AG20443 (cell line): Measurements from ENCODE around the gene VPS13C.

Experiments
- DNase-seq: peaks from one replicate; pipeline ENCODE4 v3.0.0; 2012; ENCODE audit warnings: low spot score, mixed read lengths

VPS13C gene

DNA sequence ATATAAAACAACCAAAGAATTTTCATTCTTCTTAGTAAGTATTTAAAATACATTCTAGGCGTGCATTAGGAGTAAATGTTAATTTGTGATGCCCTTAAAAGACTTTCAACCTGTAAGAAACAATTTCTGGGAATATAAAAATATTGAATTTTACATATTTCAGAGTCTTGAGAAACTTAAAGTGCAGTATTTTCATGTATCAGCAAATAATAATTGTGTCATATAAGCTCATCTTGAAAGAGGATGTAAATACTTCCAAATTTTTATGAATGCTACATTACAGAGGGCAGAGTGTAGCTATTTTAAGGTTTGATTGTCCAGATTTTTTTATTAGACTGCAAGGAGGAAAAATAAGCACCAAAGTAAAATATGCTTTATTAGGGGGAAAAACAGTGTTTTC is 207.1 kb downstream of the VPS13C start:
- DNase-seq, result no peak

DNA sequence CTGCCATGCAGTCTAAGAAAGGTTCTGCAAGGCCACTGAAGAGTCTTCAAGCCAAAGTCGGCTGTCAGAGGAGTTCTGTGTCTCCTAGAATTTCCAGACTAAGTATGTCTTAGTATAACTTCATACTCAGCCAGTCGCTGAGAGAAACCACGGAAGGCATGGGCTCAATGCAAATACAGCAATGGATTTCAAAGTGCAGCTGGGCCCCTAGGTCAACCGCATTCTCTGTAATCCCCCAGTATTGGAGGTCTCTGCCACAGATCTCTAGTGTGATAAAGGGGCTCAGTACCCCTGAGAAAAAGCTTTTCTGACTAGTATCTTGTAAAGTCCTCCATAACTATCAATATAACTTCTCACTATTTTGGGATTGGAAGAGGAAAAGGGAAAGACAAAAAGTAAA is 208.3 kb downstream of the VPS13C start:
- DNase-seq, result no peak

DNA sequence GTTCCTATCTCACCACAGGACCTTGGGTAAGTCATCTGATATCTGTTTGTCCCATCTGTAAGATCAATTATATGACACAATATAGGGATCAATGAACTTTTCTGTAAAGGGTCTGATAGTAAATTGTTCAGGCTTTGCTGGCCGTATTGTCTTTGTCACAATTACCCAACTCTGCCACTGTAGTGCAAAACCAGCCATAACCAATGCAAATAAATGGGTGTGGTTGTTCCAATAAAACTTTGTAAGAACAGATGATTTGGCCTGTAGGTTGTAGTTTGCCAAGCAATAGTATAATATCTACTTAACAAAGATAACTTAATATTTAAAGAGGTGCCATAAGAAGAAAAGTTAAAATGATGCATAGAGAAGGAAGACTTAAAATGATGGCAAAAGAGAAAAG is 210.8 kb downstream of the VPS13C start:
- no peak for DNase-seq

DNA sequence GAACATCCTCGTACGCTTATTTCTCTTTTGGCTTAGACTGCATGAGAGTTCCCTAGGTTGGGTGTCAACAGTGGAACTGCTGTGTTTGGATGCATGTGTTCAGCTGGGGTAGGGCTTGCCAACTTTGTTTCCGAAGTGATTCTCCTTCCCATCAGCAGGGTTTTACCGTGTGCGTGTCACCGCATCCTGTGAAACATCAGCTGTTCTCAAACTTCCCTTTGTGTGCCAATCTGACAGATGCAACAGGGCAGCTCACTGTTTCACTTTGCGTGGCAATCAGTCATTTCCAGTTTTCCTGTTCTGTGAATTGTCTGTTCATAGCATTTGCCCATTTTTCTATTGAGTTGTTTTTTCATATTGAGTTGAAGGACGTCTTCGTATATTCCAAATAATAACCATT is 218.8 kb downstream of the VPS13C start:
- DNase-seq, result no peak

DNA sequence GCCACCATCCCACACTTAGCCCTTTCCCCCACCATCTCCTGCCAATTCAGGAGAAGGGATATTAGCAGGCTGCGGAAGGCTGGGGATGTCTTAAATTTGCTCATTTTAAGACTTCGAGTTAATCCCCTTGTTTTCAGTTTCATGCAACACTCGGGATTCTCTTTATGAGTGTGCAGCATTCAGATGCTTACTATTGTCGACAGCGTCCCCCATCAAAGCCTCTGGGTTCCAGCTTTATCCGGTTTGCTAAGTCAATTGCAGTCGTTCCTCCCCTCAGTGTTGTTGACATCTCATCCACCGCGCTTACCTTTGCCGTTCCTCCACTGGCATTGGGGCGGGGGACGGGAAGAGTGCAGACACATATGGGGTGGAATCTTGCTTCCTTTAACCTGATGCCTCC is 220.2 kb downstream of the VPS13C start:
- no peak for DNase-seq

DNA sequence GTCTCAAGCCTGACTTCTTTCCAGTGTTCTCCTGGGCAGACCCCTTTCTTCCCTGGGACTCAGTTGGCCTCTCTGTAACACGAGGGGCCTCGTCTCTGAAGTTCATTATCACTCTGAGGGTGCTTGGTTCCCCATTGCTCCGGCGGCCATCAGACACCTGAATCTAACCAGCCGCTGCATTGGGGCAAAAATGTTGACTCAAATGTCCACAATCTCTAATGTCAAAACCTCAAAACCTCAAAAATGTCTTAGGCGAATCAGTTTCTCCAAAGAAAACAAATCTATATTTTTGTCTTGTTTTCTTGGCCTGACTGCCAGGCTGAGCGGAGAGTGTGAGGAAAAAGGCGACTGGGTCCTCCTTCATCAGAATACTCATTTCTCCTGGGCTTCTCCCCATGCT is 220.7 kb downstream of the VPS13C start:
- no peak for DNase-seq

DNA sequence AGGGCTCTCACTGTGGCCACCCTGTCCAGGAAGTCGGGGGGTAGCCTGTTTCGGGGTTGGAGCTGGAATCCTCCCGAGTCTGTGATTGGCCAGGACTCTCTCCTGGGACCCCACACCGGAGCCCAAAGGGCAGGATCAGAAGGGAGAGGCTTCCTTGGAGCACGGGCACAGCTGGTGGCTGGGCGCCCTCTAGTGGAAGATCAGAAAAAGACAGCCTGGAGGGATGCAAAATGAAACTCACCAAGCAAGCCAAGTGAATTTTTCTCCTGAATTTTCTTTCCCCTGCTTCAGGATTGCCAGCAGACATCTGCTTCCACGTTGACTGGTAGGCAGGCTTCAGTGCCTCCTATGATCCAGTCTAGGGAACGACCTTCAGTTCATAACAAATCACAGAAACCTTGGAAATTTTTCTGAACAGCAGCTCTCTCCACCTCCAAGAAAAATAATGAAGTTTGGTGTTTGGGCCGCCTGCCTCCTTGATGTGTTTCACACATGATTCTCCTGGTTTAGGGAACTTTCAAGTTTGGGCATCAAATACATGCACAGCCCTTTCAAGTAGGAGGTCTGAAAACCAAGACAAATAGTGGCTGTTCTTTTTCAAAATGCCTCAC is 224.6 kb downstream of the VPS13C start:
- peak; percentile 84 for DNase-seq

DNA sequence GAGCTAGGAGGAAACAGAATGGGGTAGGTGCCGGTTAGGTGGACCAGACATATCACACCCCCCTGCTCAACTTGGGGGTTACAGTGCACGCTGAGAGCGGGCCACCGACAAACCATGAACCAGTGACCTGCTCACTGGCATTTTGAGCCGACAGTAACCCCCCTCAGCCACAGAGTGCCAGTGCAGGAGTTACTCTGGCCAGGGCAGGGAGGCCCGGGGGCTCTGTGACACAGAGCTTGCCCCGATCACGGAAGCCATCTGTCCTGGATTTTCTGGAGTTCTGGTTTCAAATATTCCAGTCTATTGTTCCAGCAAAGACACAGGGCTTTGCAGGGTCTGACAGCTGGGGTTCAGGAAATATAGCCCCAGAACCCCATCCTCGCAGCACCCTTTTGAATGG is 225.2 kb downstream of the VPS13C start:
- no peak for DNase-seq

DNA sequence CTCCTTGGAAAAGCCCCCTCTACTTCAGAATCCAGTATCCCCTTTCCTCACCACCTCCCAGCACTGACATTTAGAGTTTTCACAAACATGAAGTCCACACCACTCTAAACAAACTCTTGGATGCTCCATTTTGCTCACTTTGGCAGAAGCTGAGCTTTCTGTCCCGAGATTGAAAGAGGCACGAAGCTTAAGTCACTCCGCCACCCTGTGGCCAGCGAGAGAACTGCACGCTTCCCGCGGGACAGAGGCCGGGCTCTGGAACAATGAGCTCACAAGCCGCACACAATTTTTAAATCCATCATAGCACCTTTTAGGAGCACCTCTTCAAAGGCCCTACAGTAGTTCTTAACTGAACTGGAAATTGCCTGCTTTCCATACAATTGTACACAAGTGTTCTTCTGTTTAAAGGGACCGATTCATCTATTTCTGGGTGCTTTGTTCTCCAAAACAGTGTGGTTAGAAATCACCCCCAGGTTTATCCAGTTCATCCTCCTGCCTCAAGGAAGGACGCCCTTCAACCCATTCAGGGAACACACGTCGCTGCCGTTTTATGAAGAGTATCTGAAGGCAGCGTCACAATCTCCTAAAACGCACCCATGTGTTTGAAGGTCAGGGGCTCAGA is 226.1 kb downstream of the VPS13C start:
- DNase-seq, result peak; percentile 88

DNA sequence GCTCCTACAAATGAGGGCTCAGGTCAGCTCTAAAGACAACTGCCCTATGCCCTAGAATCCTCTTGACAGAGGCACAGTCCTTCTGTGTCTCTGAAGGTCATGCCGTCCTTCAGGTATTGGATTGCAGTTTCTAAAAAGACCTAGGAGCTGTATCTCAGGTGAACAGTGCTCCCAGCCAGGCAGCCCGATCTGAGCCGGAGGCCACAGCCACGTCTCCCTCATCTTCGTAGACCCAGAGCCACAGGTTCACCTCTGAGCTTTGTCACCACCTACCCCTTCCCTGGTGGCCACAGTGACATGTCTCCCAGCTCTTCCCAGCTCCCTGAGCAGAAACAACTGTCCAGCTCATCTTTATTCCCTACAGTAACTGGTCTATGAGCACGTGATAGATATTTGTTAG is 228.0 kb downstream of the VPS13C start:
- no peak for DNase-seq

DNA sequence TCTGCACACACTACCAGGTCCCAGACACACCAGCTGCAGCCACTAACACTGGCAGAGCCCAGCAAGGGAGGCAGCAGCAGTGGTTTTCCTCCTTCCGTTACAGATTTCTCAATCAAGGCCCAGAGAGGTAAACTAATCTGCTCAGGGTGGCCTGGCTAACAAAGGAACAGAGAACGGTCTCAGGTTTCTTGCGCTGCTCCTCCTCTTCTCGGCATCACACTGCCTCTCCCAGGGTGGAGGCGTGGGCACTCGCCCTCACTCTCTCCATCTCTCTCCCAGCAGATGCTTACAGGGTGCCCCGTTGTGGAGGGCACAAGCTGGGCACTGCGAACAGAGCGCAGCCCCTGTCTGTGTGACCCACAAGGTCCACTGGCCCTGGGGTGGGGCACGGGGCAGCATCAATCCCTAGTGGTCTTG is 228.7 kb downstream of the VPS13C start:
- DNase-seq, result no peak

DNA sequence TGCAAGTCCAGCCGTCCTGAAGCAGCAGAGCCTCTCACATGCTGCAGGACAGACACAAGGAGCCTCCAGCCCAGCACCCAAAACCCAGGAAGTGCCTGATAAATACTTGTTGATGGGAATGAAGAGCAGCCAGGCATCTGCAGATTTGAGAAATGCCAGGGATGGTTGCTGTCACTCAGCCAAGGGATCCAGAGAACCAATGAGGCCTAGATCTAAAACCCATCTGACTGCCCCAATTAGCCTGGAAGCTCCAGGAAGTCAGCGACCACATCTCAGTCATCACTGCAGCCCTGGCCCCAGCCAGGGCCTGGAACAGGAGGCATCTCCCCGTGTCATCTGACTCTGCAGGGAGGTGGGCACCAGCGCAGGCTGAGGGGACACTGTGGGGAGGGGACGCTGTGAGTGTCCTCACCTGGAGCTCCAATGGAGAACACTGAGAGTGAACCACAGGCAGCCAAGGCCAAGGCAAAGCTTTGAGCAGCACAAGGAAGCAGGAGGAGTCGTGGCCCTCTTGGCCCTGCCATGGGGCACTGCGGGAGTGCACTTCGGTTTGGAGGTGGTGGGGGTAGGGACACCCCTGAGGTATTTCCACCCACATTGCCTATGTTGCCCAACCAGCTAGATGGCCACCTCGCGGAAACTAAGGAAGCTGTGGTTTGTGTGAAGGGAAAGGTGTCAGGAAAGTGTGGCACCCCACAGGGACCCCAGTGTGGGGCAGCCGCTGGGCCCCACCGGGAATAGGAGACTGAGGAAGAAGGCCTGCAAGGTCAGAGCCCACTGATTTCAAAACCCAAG is 229.5 kb downstream of the VPS13C start:
- DNase-seq, result no peak

DNA sequence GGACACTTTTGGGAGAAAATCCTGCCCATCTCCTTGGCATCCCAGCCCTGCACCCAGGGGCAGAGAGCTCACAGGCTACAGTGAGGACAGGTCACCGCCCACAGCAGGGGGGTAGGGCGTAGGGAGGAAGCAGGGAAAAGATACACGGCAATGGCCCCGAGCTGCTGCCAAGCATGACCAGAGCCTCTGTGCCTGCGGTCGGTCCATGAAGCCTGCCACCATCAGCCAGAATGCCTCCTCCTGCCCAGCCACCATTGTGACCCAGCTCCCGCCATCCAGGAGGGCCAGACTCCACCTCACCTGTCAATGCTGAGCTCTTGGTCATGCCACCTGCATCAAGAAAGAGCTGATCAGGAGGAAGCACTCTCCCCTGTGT is 230.7 kb downstream of the VPS13C start:
- DNase-seq, result no peak

DNA sequence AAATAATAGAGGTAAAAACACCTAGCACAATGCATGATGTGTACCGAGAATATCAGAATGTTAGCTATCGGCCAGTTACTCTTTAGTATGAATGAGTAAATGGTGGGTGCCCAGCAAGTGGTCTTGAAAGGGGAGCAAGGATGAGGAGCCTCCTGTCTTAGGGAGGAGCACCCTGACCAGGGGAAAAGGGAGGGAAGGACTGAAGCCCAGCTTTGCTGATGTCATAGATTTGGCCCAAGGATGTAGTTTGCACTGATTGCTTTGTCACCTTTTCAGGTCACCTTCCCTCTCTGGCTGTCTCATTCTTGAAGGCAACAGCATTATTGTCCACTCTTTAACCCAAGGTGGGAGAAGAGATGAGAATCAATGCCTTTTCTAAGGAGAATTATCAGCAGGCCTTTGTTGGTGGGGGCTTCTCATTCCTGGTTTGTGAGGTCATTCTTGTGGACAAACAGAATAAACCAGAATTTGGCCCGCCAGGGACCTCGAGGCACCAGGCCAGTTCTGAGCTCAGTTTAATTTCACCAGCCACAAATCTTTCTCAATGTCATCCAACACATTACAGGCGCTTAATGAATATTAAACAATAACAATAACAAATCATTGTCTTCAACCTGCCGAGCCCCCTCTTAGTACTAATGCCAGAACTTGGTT is 231.3 kb downstream of the VPS13C start:
- no peak for DNase-seq

DNA sequence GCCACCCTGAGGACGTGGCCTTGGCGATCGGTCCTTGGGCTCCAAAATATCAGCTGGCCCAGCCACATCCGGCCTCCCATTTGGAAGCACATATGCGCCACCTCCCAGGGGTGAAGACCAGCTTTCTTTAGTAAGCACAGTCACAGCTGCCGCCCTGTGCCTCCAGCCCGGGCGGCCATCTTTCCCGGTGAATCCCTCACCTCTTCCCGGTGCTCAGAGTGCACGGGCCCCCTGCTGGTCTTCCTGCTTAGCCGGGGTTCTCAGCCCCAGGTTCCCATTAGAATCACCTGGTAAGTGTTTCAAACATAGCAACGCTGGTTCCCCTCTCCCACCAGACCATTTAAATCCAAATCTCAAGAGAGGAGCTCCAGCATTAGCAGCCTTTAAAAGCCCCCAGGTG is 232.2 kb downstream of the VPS13C start:
- no peak for DNase-seq

DNA sequence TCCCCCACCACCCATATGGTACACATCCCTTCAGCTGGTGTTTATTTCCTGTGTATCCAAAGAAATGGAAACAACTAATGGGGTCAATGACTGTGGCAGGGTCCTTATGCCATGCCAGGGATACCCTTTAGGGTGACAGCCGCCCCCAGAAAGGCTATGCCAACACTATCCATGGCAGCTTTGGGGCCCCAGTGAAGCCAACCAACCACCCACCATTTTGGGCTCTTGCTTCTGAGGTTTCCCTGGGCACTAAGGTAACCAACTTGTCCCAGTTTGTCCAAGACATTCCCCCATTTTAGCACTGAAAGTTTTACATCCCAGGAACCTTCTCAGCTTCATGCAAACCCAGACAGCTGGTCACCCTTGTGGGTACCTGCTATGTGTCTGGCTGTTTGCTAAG is 233.1 kb downstream of the VPS13C start:
- DNase-seq, result no peak

DNA sequence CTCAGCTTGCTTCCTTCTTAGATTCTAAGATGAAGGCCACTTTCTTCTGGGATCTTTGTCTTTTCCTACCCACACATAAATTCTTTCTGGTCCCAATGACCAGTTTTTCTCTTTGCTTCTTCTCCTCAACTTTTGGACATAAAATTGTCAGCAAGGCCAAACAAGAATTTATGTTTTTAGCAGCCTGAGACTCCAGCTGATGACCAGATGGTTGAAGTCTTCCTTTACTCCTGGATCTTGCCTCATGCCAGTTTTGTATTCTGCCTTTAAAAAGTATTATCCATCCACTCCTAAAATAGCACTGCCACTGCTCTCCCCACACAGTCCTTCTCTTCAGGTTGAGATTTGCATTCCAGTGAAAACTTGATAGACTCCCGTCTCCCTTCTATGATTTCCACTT is 236.0 kb downstream of the VPS13C start:
- DNase-seq, result no peak

DNA sequence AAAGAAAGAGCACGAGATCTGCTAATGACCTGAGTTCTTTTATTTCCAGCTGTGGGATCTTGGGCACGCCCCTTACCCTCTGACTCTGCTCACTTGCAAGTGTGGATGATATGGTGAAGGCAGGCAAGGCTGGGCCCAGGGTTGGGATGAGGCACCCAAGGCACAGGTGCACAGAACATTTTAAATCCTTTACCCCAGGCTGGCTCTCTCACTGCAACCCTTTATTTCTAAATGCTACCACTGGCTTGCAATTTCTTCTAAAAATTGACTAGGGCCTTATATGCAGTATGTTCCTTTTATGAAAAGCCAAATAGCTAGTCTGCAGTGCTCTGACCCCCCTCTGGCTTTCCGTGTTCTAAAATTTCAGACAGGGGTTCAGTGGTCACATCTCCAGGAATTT is 237.7 kb downstream of the VPS13C start:
- no peak for DNase-seq

DNA sequence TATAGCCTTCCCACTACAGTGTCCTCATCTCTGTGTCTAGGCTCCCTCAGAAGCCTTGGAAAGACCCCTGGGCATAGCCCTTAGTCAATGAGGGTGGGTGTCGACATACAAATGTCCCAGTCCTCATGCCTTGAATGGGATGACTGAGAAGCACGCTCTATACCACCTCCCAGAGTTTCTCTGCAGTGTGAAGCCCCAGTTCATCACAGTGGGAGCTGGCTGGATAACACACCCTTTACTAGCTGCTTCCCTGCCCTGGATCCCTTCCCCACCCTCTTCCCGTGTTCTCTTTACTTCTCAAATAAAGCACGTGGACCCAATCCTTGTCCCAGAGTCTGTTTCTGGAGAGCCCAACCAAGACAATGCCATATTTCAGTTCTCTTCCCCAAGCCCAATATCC is 239.3 kb downstream of the VPS13C start:
- DNase-seq, result no peak

DNA sequence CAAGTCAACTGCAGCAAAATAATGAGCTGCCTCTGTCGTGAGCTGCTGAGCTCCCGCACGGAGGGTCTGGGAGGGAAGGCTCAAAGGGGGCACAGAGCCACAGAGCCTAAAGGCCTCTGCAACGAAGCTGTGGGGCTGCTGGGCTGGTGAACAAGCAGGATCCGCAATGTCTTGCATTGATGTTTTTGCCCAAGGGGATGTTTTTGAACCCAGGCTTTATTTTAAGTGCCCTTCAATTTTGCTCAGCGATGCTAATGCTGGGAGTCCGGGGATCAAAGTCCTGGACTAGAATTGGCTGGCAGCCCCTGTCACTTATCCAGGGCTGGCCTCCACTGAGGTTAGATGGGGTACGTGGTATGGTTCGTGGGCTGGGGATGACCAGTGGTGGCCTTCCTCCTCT is 240.0 kb downstream of the VPS13C start:
- no peak for DNase-seq

DNA sequence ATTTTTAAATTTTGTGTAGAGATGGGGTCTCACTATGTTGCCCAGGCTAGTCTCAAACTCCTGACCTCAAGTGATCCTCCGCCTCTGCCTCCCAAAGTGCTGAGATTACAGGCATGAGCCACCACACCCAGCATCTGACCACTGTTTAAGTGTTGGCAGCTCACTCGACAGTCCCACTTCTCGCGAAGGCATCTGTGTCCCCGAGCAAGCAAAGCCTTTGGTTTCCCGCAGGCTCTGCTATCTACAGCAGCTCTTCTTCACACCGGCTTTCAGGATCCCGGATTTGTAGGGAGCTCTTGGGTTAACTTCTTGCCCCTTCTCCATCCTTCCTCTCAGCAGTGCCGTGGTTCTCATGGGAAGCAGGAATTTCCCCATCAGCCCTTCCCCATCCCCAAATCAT is 240.9 kb downstream of the VPS13C start:
- DNase-seq, result no peak

DNA sequence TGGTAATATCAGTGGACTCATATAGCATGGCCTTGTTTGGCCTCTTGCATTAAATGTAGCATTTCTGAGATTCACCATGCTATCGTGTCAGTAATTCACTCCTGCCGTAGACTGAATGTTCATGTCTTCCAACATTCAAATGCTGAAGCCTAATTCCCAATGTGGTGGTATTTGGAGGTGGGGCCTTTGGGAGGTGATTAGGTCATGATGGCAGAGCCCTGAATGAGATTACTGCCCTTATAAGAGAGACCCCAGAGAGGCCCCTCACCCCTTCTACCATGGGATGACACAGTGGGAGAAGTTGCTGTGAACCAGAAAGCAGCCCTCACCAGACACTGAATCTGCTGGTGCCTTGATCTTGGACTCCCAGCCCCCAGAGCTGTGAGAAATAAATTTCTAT is 241.4 kb downstream of the VPS13C start:
- DNase-seq, result no peak

DNA sequence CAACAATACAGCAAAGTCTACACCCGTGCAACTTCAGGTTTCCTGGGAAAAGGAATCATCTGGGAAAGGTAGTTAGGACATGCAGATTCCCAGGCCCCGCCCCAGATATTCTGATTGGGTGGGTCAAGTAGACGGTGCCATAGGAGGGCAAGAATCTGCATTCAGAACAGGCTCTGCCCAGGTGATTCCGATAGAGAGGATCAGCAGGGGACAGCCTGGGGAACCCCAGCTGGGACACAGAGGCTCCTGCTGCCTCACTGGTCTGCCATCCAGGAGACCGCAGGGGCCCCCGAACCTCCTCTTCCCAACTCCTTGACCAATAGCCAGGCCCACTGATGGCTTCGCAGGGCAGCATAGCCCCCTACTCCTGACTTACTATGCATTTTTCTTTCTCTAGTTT is 243.4 kb downstream of the VPS13C start:
- no peak for DNase-seq
